HCT116 (cell line): ENCODE results near the gene FKBP15. TPM values are rescaled to one million over a fixed set of nuclear protein-coding genes. Genes with fewer than 3 reads are reported as not detected.

Experiments
- POLR2A ChIP-seq: IDR thresholded peaks from 2 replicates; pipeline ENCODE4 v1.7.0; 2011; ENCODE audit warnings: borderline replicate concordance; ENCODE audit not compliant: insufficient read depth, insufficient read length; ENCODE audit errors: extremely low read depth
- SIN3A ChIP-seq: IDR thresholded peaks from 2 replicates; pipeline ENCODE4 v1.6.1; 2012; ENCODE audit warnings: low read depth
- SRF ChIP-seq: IDR thresholded peaks from 2 replicates; pipeline ENCODE4 v1.6.1; 2012; ENCODE audit warnings: low read depth
- ZNF274 ChIP-seq: fragments of 200-500 bp; sonication (Bioruptor generic); IDR thresholded peaks from 2 replicates; pipeline ENCODE4 v1.6.1; 2014; ENCODE audit warnings: mild to moderate bottlenecking, low read depth, low read length, inconsistent platforms
- total RNA-seq: library from RNA; stranded (reverse); gene quantifications from one replicate; pipeline ENCODE4 v1.2.1, GENCODE V29; 2021; ENCODE audit not compliant: unreplicated experiment
- TF ChIP-seq, protein P1 (sequence below), 3 experiments: fragments of 200-600 bp in 1 of 3; sonication (generic) in 1 of 3; IDR thresholded peaks in 2 of 3; conservative IDR thresholded peaks in 1 of 3; 2 replicates each; pipeline ENCODE4 v1.5.1; 2012 to 2017; ENCODE audit warnings: low read depth in 2 of 3, low read length in 2 of 3, antibody characterized with exemption in 1 of 3, borderline replicate concordance in 1 of 3, control low read depth in 1 of 3, mild to moderate bottlenecking in 1 of 3, mixed read lengths in 1 of 3, mixed run types in 1 of 3, moderate library complexity in 1 of 3; ENCODE audit not compliant: insufficient read depth in 1 of 3
- TF ChIP-seq, protein P2 (sequence below): IDR thresholded peaks from 2 replicates; pipeline ENCODE4 v1.6.1; 2012; ENCODE audit warnings: low read depth
- TF ChIP-seq, protein P3 (sequence below): IDR thresholded peaks from 2 replicates; pipeline ENCODE4 v1.6.1; 2012

Gene FKBP15
- total RNA-seq, 1 experiment from 2014 or later, result 13.8 TPM

DNA sequence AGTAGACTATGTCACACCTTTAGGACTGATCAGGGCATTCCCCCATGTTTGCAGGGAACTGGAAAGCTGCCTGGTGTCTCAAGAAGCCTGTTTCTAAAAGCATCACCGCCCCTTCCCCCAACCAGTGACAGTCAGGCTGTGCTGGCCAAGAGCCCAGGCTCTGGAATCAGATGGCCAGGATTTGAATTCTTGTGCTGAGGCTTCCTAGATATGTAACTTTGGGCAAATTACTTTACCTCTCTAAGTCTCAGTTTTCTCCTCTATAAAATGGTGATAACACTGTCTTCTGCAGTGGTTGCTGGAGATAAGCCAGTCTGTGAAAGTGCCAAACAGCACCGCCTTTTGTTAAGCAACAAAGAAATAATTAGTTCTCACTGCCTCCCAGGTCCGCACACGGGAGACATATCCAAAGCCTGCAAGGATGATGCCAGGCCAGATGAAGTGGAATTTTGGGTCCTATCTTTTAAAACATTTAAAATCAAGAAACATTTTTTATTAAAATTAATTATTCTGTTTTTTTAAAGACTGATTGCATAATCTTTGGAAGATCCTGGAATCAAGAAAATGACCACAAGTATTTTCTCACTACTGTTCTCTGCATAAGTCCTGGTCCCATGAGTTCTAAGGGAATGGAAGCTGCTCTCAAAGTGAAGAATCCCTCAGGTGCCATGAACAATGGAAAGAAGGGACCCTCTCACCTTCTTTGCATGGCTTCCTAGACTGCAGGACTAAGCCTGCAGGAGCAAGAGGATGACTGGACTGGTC, 56.4 kb downstream of the FKBP15 start (continued):
- TF ChIP-seq, protein P1, sequence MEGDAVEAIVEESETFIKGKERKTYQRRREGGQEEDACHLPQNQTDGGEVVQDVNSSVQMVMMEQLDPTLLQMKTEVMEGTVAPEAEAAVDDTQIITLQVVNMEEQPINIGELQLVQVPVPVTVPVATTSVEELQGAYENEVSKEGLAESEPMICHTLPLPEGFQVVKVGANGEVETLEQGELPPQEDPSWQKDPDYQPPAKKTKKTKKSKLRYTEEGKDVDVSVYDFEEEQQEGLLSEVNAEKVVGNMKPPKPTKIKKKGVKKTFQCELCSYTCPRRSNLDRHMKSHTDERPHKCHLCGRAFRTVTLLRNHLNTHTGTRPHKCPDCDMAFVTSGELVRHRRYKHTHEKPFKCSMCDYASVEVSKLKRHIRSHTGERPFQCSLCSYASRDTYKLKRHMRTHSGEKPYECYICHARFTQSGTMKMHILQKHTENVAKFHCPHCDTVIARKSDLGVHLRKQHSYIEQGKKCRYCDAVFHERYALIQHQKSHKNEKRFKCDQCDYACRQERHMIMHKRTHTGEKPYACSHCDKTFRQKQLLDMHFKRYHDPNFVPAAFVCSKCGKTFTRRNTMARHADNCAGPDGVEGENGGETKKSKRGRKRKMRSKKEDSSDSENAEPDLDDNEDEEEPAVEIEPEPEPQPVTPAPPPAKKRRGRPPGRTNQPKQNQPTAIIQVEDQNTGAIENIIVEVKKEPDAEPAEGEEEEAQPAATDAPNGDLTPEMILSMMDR (IDR thresholded peaks at IDR 0.05 in 2 of 3, conservative IDR thresholded peaks at IDR 0.05 in 1 of 3; ENCODE audit: borderline replicate concordance in 1 of 3, insufficient read depth in 1 of 3, low read depth in 2 of 3, low read length in 2 of 3), result no peak
- TF ChIP-seq, protein P2, sequence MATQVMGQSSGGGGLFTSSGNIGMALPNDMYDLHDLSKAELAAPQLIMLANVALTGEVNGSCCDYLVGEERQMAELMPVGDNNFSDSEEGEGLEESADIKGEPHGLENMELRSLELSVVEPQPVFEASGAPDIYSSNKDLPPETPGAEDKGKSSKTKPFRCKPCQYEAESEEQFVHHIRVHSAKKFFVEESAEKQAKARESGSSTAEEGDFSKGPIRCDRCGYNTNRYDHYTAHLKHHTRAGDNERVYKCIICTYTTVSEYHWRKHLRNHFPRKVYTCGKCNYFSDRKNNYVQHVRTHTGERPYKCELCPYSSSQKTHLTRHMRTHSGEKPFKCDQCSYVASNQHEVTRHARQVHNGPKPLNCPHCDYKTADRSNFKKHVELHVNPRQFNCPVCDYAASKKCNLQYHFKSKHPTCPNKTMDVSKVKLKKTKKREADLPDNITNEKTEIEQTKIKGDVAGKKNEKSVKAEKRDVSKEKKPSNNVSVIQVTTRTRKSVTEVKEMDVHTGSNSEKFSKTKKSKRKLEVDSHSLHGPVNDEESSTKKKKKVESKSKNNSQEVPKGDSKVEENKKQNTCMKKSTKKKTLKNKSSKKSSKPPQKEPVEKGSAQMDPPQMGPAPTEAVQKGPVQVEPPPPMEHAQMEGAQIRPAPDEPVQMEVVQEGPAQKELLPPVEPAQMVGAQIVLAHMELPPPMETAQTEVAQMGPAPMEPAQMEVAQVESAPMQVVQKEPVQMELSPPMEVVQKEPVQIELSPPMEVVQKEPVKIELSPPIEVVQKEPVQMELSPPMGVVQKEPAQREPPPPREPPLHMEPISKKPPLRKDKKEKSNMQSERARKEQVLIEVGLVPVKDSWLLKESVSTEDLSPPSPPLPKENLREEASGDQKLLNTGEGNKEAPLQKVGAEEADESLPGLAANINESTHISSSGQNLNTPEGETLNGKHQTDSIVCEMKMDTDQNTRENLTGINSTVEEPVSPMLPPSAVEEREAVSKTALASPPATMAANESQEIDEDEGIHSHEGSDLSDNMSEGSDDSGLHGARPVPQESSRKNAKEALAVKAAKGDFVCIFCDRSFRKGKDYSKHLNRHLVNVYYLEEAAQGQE, result no peak
- TF ChIP-seq SIN3A (no peak), ZNF274 (no peak), SRF (no peak), POLR2A (no peak)
- TF ChIP-seq, protein P3, sequence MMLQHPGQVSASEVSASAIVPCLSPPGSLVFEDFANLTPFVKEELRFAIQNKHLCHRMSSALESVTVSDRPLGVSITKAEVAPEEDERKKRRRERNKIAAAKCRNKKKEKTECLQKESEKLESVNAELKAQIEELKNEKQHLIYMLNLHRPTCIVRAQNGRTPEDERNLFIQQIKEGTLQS, result no peak
